Loucy (cell line): ENCODE data around the gene LDHB.

Source experiments
- CTCF ChIP-seq: fragments of 200-600 bp; sonication (generic); conservative IDR thresholded peaks from 2 replicates; pipeline ENCODE4 v1.5.1; 2014; ENCODE audit warnings: mild to moderate bottlenecking, antibody characterized with exemption, low read length
- EZH2phosphoT487 ChIP-seq: fragments of 200-600 bp; IDR thresholded peaks from 2 replicates; pipeline ENCODE4 v1.6.1; 2018; ENCODE audit warnings: antibody characterized with exemption, mild to moderate bottlenecking, moderate library complexity, borderline replicate concordance

GRCh38 chr12:21606175-21606574, 51.5 kb downstream of the LDHB start:
- TF ChIP-seq CTCF (no peak), EZH2phosphoT487 (no peak)
